ENCODE results near the gene MYOM3.

DNA sequence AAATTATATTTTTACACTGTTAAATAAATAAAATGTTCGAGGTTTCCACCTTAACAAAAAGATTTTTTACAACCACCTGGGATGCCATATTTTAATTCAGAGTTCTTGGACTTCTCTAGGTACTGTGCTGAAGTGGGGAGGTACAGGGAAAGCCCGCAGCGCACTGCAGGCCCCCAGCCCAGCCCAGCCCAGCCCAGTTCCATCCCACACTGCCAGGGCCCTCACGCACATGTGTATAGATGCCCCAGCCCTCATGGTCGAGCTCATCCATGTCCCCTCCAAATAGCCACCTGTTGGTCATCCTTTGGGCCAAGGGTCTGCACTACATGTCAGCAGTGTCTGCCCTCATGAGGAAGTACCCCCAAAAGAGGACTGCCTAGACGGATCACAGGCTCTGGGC, 11.7 kb upstream of the MYOM3 start:
- no peak for TF ChIP-seq EZH2phosphoT487 (IDR thresholded peaks at IDR 0.05; ENCODE audit: low read depth, severe bottlenecking, unreplicated experiment)
- TF ChIP-seq, protein P1, sequence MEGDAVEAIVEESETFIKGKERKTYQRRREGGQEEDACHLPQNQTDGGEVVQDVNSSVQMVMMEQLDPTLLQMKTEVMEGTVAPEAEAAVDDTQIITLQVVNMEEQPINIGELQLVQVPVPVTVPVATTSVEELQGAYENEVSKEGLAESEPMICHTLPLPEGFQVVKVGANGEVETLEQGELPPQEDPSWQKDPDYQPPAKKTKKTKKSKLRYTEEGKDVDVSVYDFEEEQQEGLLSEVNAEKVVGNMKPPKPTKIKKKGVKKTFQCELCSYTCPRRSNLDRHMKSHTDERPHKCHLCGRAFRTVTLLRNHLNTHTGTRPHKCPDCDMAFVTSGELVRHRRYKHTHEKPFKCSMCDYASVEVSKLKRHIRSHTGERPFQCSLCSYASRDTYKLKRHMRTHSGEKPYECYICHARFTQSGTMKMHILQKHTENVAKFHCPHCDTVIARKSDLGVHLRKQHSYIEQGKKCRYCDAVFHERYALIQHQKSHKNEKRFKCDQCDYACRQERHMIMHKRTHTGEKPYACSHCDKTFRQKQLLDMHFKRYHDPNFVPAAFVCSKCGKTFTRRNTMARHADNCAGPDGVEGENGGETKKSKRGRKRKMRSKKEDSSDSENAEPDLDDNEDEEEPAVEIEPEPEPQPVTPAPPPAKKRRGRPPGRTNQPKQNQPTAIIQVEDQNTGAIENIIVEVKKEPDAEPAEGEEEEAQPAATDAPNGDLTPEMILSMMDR (IDR thresholded peaks at IDR 0.05; ENCODE audit: poor library complexity) = no peak
- TF ChIP-seq EZH2 (IDR thresholded peaks at IDR 0.05; ENCODE audit: borderline replicate concordance) = no peak
